AG04450 (cell line): ENCODE results near the gene ADGRD1. TPM values are rescaled to one million over a fixed set of nuclear protein-coding genes. Genes with fewer than 3 reads are reported as not detected.

Experiments used
- CTCF ChIA-PET: fragments of 300-600, 350-600 bp; formaldehyde crosslinking; extraction: SDS; loops from one replicate; lab custom pipeline; 2022; ENCODE audit warnings: antibody characterized with exemption, inconsistent platforms; lab: Charles Lee
- POLR2A ChIA-PET: fragments of 350-600 bp; formaldehyde crosslinking; extraction: SDS; loops from one replicate; lab custom pipeline; 2021; ENCODE audit warnings: antibody characterized with exemption, inconsistent platforms; lab: Yijun Ruan, JAX
- DNase-seq: peaks from one replicate; pipeline ENCODE4 v3.0.0-alpha.2; 2011; ENCODE audit warnings: low read depth, low spot score
- H3K27ac ChIP-seq: one replicate; pipeline ENCODE4 v1.5.1; 2012; ENCODE audit warnings: low read depth, low read length, control low read depth
- H3K27me3 ChIP-seq: one replicate; pipeline ENCODE4 v1.6.0; 2012; ENCODE audit warnings: low read length; ENCODE audit not compliant: control insufficient read depth, insufficient read depth
- H3K4me3 ChIP-seq: 2 replicates; pipeline ENCODE4 v1.5.1; 2011; ENCODE audit warnings: mild to moderate bottlenecking, low read depth, low read length, control low read depth
- H3K9me3 ChIP-seq: 2 replicates; pipeline ENCODE4 v1.5.1; 2012; ENCODE audit warnings: low read length; ENCODE audit not compliant: control insufficient read depth, insufficient read depth
- CTCF ChIP-seq: IDR thresholded peaks from 2 replicates; pipeline ENCODE4 v1.5.1; 2011; ENCODE audit warnings: low read depth, low read length, control low read depth, inconsistent platforms
- polyA plus RNA-seq: library from polyadenylated mRNA; depleted of rRNA; stranded (reverse); fragments of >200 nt; gene quantifications from 2 replicates; pipeline ENCODE4 v1.2.3, GENCODE V29; 2011

ADGRD1 gene
- polyA plus RNA-seq, 1 experiment, result 0.05 TPM

GRCh38 chr12:131046813-131047788 lies 93.4 kb downstream of the ADGRD1 start:
- H3K4me3 ChIP-seq, result no peak overlapping the region
- ChIA-PET CTCF (no interaction called here), POLR2A (no interaction called here)
- DNase-seq, result no peak
- no peak overlapping the region for H3K27ac ChIP-seq
- H3K9me3 ChIP-seq, result peaks cover 95% of the 10 kb centered on the region
- TF ChIP-seq CTCF, result no peak
- H3K27me3 ChIP-seq, result no peaks in the 10 kb centered on the region

GRCh38 chr12:131047789-131048610 lies 94.3 kb downstream of the ADGRD1 start:
- peaks cover 95% of the 10 kb centered on the region for H3K9me3 ChIP-seq
- no peak for DNase-seq
- no peak for TF ChIP-seq CTCF
- ChIA-PET CTCF (no interaction called here), POLR2A (no interaction called here)
- H3K27ac ChIP-seq, result no peak overlapping the region
- H3K27me3 ChIP-seq, result no peaks in the 10 kb centered on the region
- H3K4me3 ChIP-seq, result no peak overlapping the region

GRCh38 chr12:131048611-131048990 lies 94.9 kb downstream of the ADGRD1 start:
- Histone ChIP-seq H3K27ac (no peak overlapping the region), H3K9me3 (peaks cover 92% of the 10 kb centered on the region), H3K27me3 (no peaks in the 10 kb centered on the region), H3K4me3 (no peak overlapping the region)
- no peak for TF ChIP-seq CTCF
- DNase-seq, result no peak
- CTCF ChIA-PET, result no interaction called here
- POLR2A ChIA-PET, result no interaction called here

GRCh38 chr12:131049002-131049401 lies 95.3 kb downstream of the ADGRD1 start:
- no peak overlapping the region for H3K4me3 ChIP-seq
- TF ChIP-seq CTCF, result no peak

More at GRCh38 chr12:131049002-131049401, 95.3 kb downstream of the ADGRD1 start:
- DNase-seq, result no peak
- Histone ChIP-seq H3K27ac (no peak overlapping the region), H3K9me3 (peaks cover 92% of the 10 kb centered on the region), H3K27me3 (no peaks in the 10 kb centered on the region)
- CTCF ChIA-PET, result no interaction called here
- POLR2A ChIA-PET, result no interaction called here
